ENCODE results near the gene SRPRA. TPM values are rescaled to one million over a fixed set of nuclear protein-coding genes. Genes with fewer than 3 reads are reported as not detected.
"Not testable (repeated sequence)": the region's sequence is repeated elsewhere in the genome, so short reads cannot be mapped to it uniquely, and the experiment has no call there.

The SRPRA gene
- polyA plus RNA-seq (ENCODE audit: insufficient read length), result 86.6 TPM
- long read RNA-seq, donor 1, transcript SRPRA-201 (14 exons, 3,069 nt), result major isoform, 12 of 39 reads
- long read RNA-seq, donor 1, partial matches to known transcripts, result 25 of 39 reads
- long read RNA-seq, donor 1, other reads (novel, unspliced or antisense), result 0 of 39 reads
- long read RNA-seq, donor 2, transcript SRPRA-201 (14 exons, 3,069 nt), result major isoform, 11 of 25 reads
- long read RNA-seq, donor 2, partial matches to known transcripts, result 13 of 25 reads
- long read RNA-seq, donor 2, other reads (novel, unspliced or antisense), result 0 of 25 reads
- long read RNA-seq, donor 3, transcript SRPRA-201 (14 exons, 3,069 nt), result major isoform, 5 of 29 reads
- long read RNA-seq, donor 3, partial matches to known transcripts, result 23 of 29 reads
- long read RNA-seq, donor 3, other reads (novel, unspliced or antisense), result 0 of 29 reads
- long read RNA-seq, donor 4, result 0 reads
- long read RNA-seq, donor 5, transcript SRPRA-201 (14 exons, 3,069 nt), result major isoform, 11 of 20 reads
- long read RNA-seq, donor 5, partial matches to known transcripts, result 7 of 20 reads
- long read RNA-seq, donor 5, other reads (novel, unspliced or antisense), result 0 of 20 reads
- long read RNA-seq, donor 6, transcript SRPRA-201 (14 exons, 3,069 nt), result major isoform, 8 of 16 reads
- long read RNA-seq, donor 6, partial matches to known transcripts, result 8 of 16 reads
- long read RNA-seq, donor 6, other reads (novel, unspliced or antisense), result 0 of 16 reads
- long read RNA-seq, donor 7, transcript SRPRA-201 (14 exons, 3,069 nt), result major isoform, 13 of 32 reads
- long read RNA-seq, donor 7, partial matches to known transcripts, result 14 of 32 reads
- long read RNA-seq, donor 7, other reads (novel, unspliced or antisense), result 0 of 32 reads
- long read RNA-seq, donor 8, transcript SRPRA-201 (14 exons, 3,069 nt), result major isoform, 6 of 8 reads
- long read RNA-seq, donor 8, partial matches to known transcripts, result 0 of 8 reads
- long read RNA-seq, donor 8, other reads (novel, unspliced or antisense), result 0 of 8 reads

GRCh38 chr11:126268708-126269579 lies at the start of gene SRPRA, which contains the start of gene FOXRED1:
Gene SRPRA, minus strand, starts transcription at chr11:126268895. Its CDS starts 91 bp downstream, at chr11:126268804.
Gene FOXRED1, plus strand, starts transcription at chr11:126269154. Its CDS starts 53 bp downstream, at chr11:126269207.
- DNase-seq, result peak; percentile 98

- DNase-seq, result no peak
Observed at GRCh38 chr11:126317756-126318573, 49.3 kb upstream of the SRPRA start.

GRCh38 chr11:126317432-126317755 lies 48.7 kb upstream of the SRPRA start:
- DNase-seq, result no peak

- DNase-seq, result no peak
Observed at GRCh38 chr11:126313826-126314225, 45.1 kb upstream of the SRPRA start.

- DNase-seq, result no peak
Observed at GRCh38 chr11:126312961-126313360, 44.3 kb upstream of the SRPRA start.

- DNase-seq, result no peak
Observed at GRCh38 chr11:126311401-126312291, 43.0 kb upstream of the SRPRA start.

GRCh38 chr11:126310992-126311310 lies 42.3 kb upstream of the SRPRA start:
- DNase-seq, result no peak

- peak; percentile 75 for DNase-seq
Observed at GRCh38 chr11:126310200-126310991, 41.7 kb upstream of the SRPRA start.

GRCh38 chr11:126308771-126309170 lies 40.1 kb upstream of the SRPRA start:
- DNase-seq, result not testable (repeated sequence)

- DNase-seq, result no peak
Observed at GRCh38 chr11:126308271-126308671, 39.6 kb upstream of the SRPRA start.

- no peak for DNase-seq
Observed at GRCh38 chr11:126307706-126308105, 39.0 kb upstream of the SRPRA start.

- no peak for DNase-seq
Observed at GRCh38 chr11:126305699-126306098, 37.0 kb upstream of the SRPRA start.

- DNase-seq, result no peak
Observed at GRCh38 chr11:126304457-126305075, 35.9 kb upstream of the SRPRA start.

GRCh38 chr11:126303623-126304456 lies 35.1 kb upstream of the SRPRA start, which contains the start of gene DCPS:
Gene DCPS, plus strand, starts transcription at chr11:126304060. Its CDS starts 21 bp downstream, at chr11:126304081.
- peak; percentile 91 for DNase-seq

- no peak for DNase-seq
Observed at GRCh38 chr11:126297004-126297403, 28.3 kb upstream of the SRPRA start.

GRCh38 chr11:126293726-126294125 lies 25.0 kb upstream of the SRPRA start:
- no peak for DNase-seq

- DNase-seq, result no peak
Observed at GRCh38 chr11:126290887-126291286, 22.2 kb upstream of the SRPRA start.
